HepG2 (cell line): ENCODE measurements around the gene PSAP. TPM values are rescaled to one million over a fixed set of nuclear protein-coding genes. Genes with fewer than 3 reads are reported as not detected.
A peak's percentile ranks its signal among the peaks of the same experiment; 100 is the strongest.

Experiments used
- CBX5 ChIP-seq: sonication (generic); formaldehyde crosslinking; IDR thresholded peaks from 2 replicates; pipeline ENCODE4 v1.4.0; 2020; ENCODE audit warnings: missing genetic modification reagents, borderline replicate concordance
- HOXD1 ChIP-seq: sonication (generic); formaldehyde crosslinking; IDR thresholded peaks from 2 replicates; pipeline ENCODE4 v1.5.0; 2020; ENCODE audit warnings: missing genetic modification reagents
- IKZF4 ChIP-seq: sonication (generic); formaldehyde crosslinking; IDR thresholded peaks from 2 replicates; pipeline ENCODE4 v1.5.1; 2020; ENCODE audit warnings: borderline replicate concordance, mild to moderate bottlenecking, low read depth, missing genetic modification reagents; ENCODE audit errors: not compliant biosample characterization
- JUNB ChIP-seq: sonication (generic); formaldehyde crosslinking; IDR thresholded peaks from 2 replicates; pipeline ENCODE4 v1.8.0; 2022; ENCODE audit warnings: missing genetic modification reagents, mild to moderate bottlenecking, borderline replicate concordance
- POLR2AphosphoS2 ChIP-seq: IDR thresholded peaks from 2 replicates; pipeline ENCODE4 v1.6.1; 2011; ENCODE audit warnings: low read depth, low read length, improper control_type of control experiment
- SMARCC2 ChIP-seq: fragments of 450-650 bp; IDR thresholded peaks from 2 replicates; pipeline ENCODE4 v1.6.1; 2017; ENCODE audit warnings: antibody characterized with exemption, mild to moderate bottlenecking
- STAG1 ChIP-seq: sonication (generic); formaldehyde crosslinking; IDR thresholded peaks from 2 replicates; pipeline ENCODE4 v1.4.0; 2020; ENCODE audit warnings: missing genetic modification reagents
- TARDBP ChIP-seq: sonication (generic); formaldehyde crosslinking; IDR thresholded peaks from 2 replicates; pipeline ENCODE4 v1.8.0; 2022; ENCODE audit warnings: mild to moderate bottlenecking, missing genetic modification reagents
- THAP8 ChIP-seq: sonication (generic); formaldehyde crosslinking; IDR thresholded peaks from 2 replicates; pipeline ENCODE4 v1.5.1; 2020; ENCODE audit warnings: missing genetic modification reagents, mild to moderate bottlenecking, borderline replicate concordance
- UBTF ChIP-seq: sonication (generic); formaldehyde crosslinking; IDR thresholded peaks from 2 replicates; pipeline ENCODE4 v1.4.0; 2020; ENCODE audit warnings: mild to moderate bottlenecking, missing genetic modification reagents
- ZNF101 ChIP-seq: sonication (generic); formaldehyde crosslinking; IDR thresholded peaks from 2 replicates; pipeline ENCODE4 v1.4.0; 2020; ENCODE audit warnings: mild to moderate bottlenecking, low read depth, missing genetic modification reagents, borderline replicate concordance
- ZNF230 ChIP-seq: sonication (generic); formaldehyde crosslinking; IDR thresholded peaks from 2 replicates; pipeline ENCODE4 v1.4.0; 2020; ENCODE audit warnings: mild to moderate bottlenecking, missing genetic modification reagents
- ZNF484 ChIP-seq: sonication (generic); formaldehyde crosslinking; IDR thresholded peaks from 2 replicates; pipeline ENCODE4 v1.5.1; 2020; ENCODE audit warnings: mild to moderate bottlenecking, low read depth, missing genetic modification reagents, borderline replicate concordance
- ZNF691 ChIP-seq: sonication (generic); formaldehyde crosslinking; IDR thresholded peaks from 2 replicates; pipeline ENCODE4 v1.4.0; 2020; ENCODE audit warnings: missing genetic modification reagents, low read depth, mild to moderate bottlenecking, borderline replicate concordance
- ZNF883 ChIP-seq: sonication (generic); formaldehyde crosslinking; IDR thresholded peaks from 2 replicates; pipeline ENCODE4 v1.5.1; 2020; ENCODE audit warnings: mild to moderate bottlenecking, missing genetic modification reagents; ENCODE audit errors: not compliant biosample characterization
- polyA plus RNA-seq, 8 experiments: library from polyadenylated mRNA; depleted of rRNA in 3 of 8; stranded (reverse) in 7 of 8; unstranded in 1 of 8; fragments of >200 nt; fragmentation: Illumina TruSeq in 4 of 8; extraction: Trizol in 4 of 8; gene quantifications; 2 replicates each; pipeline versions ENCODE4 v1.2.1 to v1.2.3, GENCODE V29; 2011 to 2016; ENCODE audit warnings: low read depth in 4 of 8, missing spikeins in 1 of 8, mixed read lengths in 1 of 8; ENCODE audit not compliant: insufficient read depth in 1 of 8
- total RNA-seq, 5 experiments: library from RNA; depleted of rRNA; stranded (reverse); fragments of >200 nt; fragmentation: Illumina TruSeq; extraction: Trizol; gene quantifications; 2 replicates each; pipeline ENCODE4 v1.2.3, GENCODE V29; 2016; ENCODE audit warnings: low read depth in 1 of 5

The PSAP gene
- total and polyA plus RNA-seq, 2 of the 13 experiments (the other 11 are each of a cell fraction or from before 2014, with no cell fraction given) = 323 to 643 TPM

GRCh38 chr10:71812016-71812912, 38.8 kb downstream of the PSAP start (continued):
- no peak for TF ChIP-seq UBTF (CRISPR knock-in tag)
- no peak for TF ChIP-seq ZNF484 (CRISPR knock-in tag)
- TF ChIP-seq SMARCC2 = no peak
- TF ChIP-seq IKZF4 (CRISPR knock-in tag) = no peak
- no peak for TF ChIP-seq THAP8 (CRISPR knock-in tag)
- TF ChIP-seq CBX5 (CRISPR knock-in tag) = no peak
- TF ChIP-seq ZNF230 (CRISPR knock-in tag) = no peak
- TF ChIP-seq ZNF883 (CRISPR knock-in tag) = peak; percentile 76
- no peak for TF ChIP-seq JUNB
- no peak for TF ChIP-seq ZNF101 (CRISPR knock-in tag)
- TF ChIP-seq ZNF691 (CRISPR knock-in tag) = 0 out of 2 replicates have a peak, but pooled peaks have one; percentile 45
- peak; percentile 87 for TF ChIP-seq STAG1 (CRISPR knock-in tag)
- 0 out of 2 replicates have a peak, but pooled peaks have one; percentile 24 for TF ChIP-seq TARDBP (CRISPR knock-in tag)
- no peak for TF ChIP-seq POLR2AphosphoS2
- TF ChIP-seq HOXD1 (CRISPR knock-in tag) = no peak
